GM19025 (cell line): ENCODE results near the gene COL5A1.

Experiments used
- ATAC-seq: cut with Tn5 transposase; IDR thresholded peaks from one replicate; pipeline ENCODE4 v1.9.1; 2021; ENCODE audit warnings: mild to moderate bottlenecking, low read depth, moderate library complexity; ENCODE audit not compliant: unreplicated experiment

COL5A1 gene

GRCh38 chr9:134827559-134827958, 186.0 kb downstream of the COL5A1 start:
- no peak for ATAC-seq

GRCh38 chr9:134827993-134828392, 186.4 kb downstream of the COL5A1 start:
- ATAC-seq, result no peak

GRCh38 chr9:134828892-134829291, 187.3 kb downstream of the COL5A1 start:
- ATAC-seq, result no peak

- no peak for ATAC-seq
Measured at GRCh38 chr9:134829356-134829937, 187.8 kb downstream of the COL5A1 start.

DNA sequence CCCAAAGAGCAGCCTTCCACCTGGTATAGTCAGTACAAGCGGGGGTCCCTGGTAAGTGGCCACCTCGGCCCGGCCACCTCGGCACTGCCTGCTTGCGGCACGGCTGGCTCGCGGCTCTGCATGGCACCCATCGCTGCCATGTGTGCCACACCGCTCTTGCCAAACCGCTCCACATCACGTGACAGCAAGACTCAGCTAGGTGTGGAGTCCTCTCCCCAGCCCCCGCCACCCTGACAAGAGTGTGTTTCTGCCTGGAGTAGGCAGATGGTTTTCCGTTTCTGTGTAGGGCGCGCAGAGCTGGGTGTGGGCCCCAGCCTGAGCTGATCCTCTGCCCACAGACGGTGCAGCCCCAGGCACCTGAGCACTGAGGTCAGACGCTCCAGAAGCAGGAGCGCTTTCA, 188.5 kb downstream of the COL5A1 start:
- ATAC-seq, result no peak

GRCh38 chr9:134830926-134831720, 189.5 kb downstream of the COL5A1 start:
- ATAC-seq, result no peak

GRCh38 chr9:134832471-134832870, 190.9 kb downstream of the COL5A1 start:
- ATAC-seq, result no peak

- ATAC-seq, result no peak
Measured at GRCh38 chr9:134833294-134833880, 191.8 kb downstream of the COL5A1 start.

GRCh38 chr9:134834217-134834956, 192.8 kb downstream of the COL5A1 start:
- ATAC-seq, result no peak

DNA sequence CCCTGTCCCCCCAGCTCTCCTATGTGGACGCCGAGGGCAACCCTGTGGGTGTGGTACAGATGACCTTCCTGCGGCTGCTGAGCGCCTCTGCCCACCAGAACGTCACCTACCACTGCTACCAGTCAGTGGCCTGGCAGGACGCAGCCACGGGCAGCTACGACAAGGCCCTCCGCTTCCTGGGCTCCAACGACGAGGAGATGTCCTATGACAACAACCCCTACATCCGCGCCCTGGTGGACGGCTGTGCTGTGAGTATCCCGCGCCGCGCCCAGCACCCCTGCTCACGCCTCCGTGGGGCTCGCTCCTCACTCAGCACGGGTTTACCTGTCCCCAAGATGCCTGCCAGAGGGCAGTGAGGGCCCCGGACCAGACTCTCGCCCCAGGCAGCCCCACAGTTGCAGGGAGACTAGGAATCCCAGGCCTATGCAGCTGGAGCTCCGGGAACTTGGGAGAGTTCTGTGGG, 193.4 kb downstream of the COL5A1 start:
- no peak for ATAC-seq

- no peak for ATAC-seq
Measured at GRCh38 chr9:134835448-134835847, 193.8 kb downstream of the COL5A1 start.

GRCh38 chr9:134835987-134836386, 194.4 kb downstream of the COL5A1 start:
- no peak for ATAC-seq

DNA sequence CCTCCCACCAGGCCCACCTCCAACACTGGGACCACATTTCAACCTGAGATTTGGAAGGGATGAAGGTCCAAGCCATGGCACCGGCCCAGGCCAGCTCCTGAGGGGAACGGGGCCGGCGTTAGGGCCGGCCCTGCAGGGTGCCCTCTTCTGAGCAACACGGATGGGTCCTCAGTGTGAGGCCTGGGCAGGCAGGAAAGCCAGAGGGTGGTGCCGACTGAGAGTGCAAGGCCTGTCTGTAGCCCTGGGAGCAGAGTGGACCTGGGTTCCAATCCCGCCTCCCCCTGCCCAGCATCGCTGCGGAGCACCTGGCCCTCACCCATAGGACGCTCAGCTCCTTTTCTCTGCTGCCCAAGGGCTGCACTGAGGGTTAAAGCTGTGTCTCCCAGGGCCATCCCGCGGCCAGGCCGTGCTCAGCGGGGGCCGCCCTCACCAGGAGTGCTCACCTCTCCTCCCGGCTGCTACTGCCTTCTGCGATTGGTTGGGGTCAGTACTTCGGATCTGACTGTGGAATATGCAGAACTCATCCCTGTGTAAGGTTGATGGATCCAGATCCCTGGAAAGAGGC, 194.9 kb downstream of the COL5A1 start:
- no peak for ATAC-seq

DNA sequence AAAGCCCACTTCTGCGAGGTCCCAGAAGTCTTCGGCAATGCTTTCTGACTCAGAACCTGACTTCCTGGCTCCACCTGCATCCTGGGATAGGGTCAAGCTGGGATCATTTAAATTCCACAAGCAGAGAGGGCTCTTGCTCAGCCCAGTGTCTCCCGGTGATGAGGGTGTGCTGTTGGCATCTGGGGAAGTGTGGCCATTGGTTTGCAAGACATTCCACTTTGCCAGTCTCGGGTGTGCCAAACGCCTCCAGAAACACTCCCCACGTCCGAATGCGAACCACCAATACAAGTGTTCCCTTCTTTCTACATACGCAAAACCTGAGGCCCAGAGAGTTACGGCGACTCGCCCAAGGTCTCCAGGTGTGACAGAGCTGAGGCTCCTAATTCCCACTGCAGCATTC, 195.9 kb downstream of the COL5A1 start:
- ATAC-seq, result no peak

GRCh38 chr9:134838651-134839454, 197.2 kb downstream of the COL5A1 start:
- ATAC-seq, result no peak

GRCh38 chr9:134839455-134840125, 198.0 kb downstream of the COL5A1 start:
- ATAC-seq, result no peak

- no peak for ATAC-seq
Measured at GRCh38 chr9:134840511-134840910, 198.9 kb downstream of the COL5A1 start.

DNA sequence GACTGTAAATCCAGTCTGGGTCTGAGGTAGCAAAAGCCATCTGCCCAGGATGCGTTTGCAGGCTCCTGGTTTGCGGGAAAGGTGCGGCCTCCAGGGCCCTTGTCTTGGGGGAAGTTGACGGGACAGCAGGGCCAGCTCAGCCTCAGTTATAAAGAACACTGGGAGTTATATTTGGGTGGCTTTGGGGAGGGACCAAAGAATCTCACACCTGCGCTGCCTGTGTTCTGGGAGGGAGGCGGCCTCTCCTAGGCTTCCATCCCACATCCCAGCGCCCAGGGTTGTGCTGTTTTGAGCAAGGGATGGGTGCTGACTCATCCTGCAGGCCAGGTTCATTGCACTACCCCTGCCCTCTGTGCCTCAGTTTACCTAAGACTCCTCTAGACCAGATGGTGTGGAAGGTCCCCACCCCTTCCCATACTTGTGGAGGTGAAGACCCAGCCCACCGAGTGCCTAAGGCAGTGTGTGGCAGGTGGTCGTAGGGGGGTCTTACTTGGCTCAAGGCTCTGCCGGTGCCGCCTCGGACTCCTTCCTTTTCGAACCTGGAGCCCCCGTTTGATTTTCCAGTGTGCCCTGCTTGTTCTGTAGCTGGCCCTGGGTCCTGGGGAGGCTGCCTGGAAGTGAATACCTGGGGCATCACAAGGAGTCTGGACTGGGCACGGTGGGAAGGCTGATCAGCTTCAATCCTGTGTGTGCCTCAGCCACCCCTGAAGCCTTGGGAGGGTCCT, 199.7 kb downstream of the COL5A1 start:
- no peak for ATAC-seq

DNA sequence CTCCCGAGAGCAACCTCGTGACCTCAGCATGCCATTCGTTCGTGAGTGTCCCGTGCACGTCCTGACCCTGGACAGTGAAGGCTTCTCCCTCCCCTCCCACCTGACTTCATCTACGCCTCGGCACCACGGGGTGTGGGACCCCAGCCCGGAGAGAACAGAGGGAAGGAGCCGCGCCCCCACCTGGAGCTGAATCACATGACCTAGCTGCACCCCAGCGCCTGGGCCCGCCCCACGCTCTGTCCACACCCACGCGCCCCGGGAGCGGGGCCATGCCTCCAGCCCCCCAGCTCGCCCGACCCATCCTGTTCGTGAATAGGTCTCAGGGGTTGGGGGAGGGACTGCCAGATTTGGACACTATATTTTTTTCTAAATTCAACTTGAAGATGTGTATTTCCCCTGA, 200.7 kb downstream of the COL5A1 start:
- ATAC-seq, result no peak
